ENCODE results near the gene TMPRSS13.

GRCh38 chr11:117946156-117946841 is 17.1 kb upstream of the TMPRSS13 start:
- TF ChIP-seq CTCF (conservative IDR thresholded peaks at IDR 0.05) (no peak), EZH2 (IDR thresholded peaks at IDR 0.05; ENCODE audit: low read depth) (no peak)
